Endothelial cell of umbilical vein (primary cell): ENCODE results near the gene CLSTN2. TPM values are rescaled to one million over a fixed set of nuclear protein-coding genes. Genes with fewer than 3 reads are reported as not detected.

Source experiments
- BruUV-seq: library from RNA; stranded (reverse); fragments of 400-500 nt; replicated peaks from 2 replicates; lab custom pipeline; 2021; lab: Mats Ljungman, UMichigan
- CTCF ChIA-PET: fragments of 300-600, 350-600 bp; sonication (Branson Sonifier 250); formaldehyde crosslinking; loops from one replicate; lab custom pipeline; 2021; ENCODE audit warnings: antibody characterized with exemption, inconsistent platforms; lab: Charles Lee
- POLR2A ChIA-PET: fragments of 300-600, 350-600 bp; sonication (Branson Sonifier 250); formaldehyde crosslinking; loops from one replicate; lab custom pipeline; 2021; ENCODE audit warnings: antibody characterized with exemption, inconsistent platforms; lab: Charles Lee
- DNase-seq: peaks from one replicate; pipeline ENCODE4 v3.0.0-alpha.2; 2011; ENCODE audit warnings: low read depth, low spot score
- FAIRE-seq: peaks from 2 replicates; lab custom pipeline; 2011; peaks lifted over from hg19 to GRCh38; lab: Jason Lieb, UNC
- H2AFZ ChIP-seq: 2 replicates; pipeline ENCODE4 v1.6.0; 2012; ENCODE audit warnings: low read depth, low read length, control low read depth, inconsistent platforms
- H3K27ac ChIP-seq: 2 replicates; pipeline ENCODE4 v1.5.1; 2011; ENCODE audit warnings: low read depth, mild to moderate bottlenecking, control low read depth, low read length, moderate library complexity; ENCODE audit not compliant: insufficient read depth
- H3K27me3 ChIP-seq, 2 experiments: 2 replicates each; pipeline versions ENCODE4 v1.6.0 to v1.6.1; 2011; ENCODE audit warnings: low read length in 2 of 2, mixed read lengths in 1 of 2; ENCODE audit not compliant: control insufficient read depth in 2 of 2, insufficient read depth in 2 of 2
- H3K36me3 ChIP-seq, 2 experiments: 2 replicates in 1 of 2; 3 replicates in 1 of 2; pipeline ENCODE4 v1.5.1; 2011; ENCODE audit warnings: low read length in 2 of 2, mild to moderate bottlenecking in 1 of 2, moderate library complexity in 1 of 2; ENCODE audit not compliant: control insufficient read depth in 2 of 2, insufficient read depth in 2 of 2; ENCODE audit errors: extremely low read depth in 1 of 2
- H3K4me1 ChIP-seq: 3 replicates; pipeline ENCODE4 v1.5.1; 2011; ENCODE audit warnings: mild to moderate bottlenecking, low read length; ENCODE audit not compliant: control insufficient read depth, insufficient read depth; ENCODE audit errors: extremely low read depth
- H3K4me2 ChIP-seq: 2 replicates; pipeline ENCODE4 v1.6.1; 2011; ENCODE audit warnings: low read length, control low read depth, mixed read lengths; ENCODE audit not compliant: insufficient read depth
- H3K4me3 ChIP-seq, 3 experiments: fragments of 200-600 bp in 1 of 3; sonication (generic), shearing (Covaris generic) in 1 of 3; replicated peaks in 1 of 3; 2 replicates each; pipeline ENCODE4 v1.5.1; 2011 to 2016; ENCODE audit warnings: control low read depth in 3 of 3, low read length in 3 of 3, mild to moderate bottlenecking in 2 of 3, inconsistent platforms in 1 of 3, low read depth in 1 of 3, moderate library complexity in 1 of 3; ENCODE audit not compliant: insufficient read depth in 1 of 3
- H3K79me2 ChIP-seq: 2 replicates; pipeline ENCODE4 v1.6.0; 2012; ENCODE audit warnings: low read length, inconsistent platforms; ENCODE audit not compliant: control insufficient read depth, insufficient read depth
- H3K9ac ChIP-seq: replicated peaks from 2 replicates; pipeline ENCODE3; 2011; ENCODE audit warnings: low read length, control low read depth; ENCODE audit not compliant: insufficient read depth; ENCODE audit errors: extremely low read depth
- H3K9me1 ChIP-seq: replicated peaks from 3 replicates; pipeline ENCODE4 v1.6.0; 2011; ENCODE audit warnings: mild to moderate bottlenecking, low read length; ENCODE audit not compliant: control insufficient read depth, insufficient read depth; ENCODE audit errors: extremely low read depth
- H3K9me3 ChIP-seq: replicated peaks from 2 replicates; pipeline ENCODE4 v1.5.1; 2012; ENCODE audit warnings: low read length, inconsistent platforms; ENCODE audit not compliant: control insufficient read depth, insufficient read depth
- H4K20me1 ChIP-seq: replicated peaks from 2 replicates; pipeline ENCODE3; 2011; ENCODE audit warnings: mild to moderate bottlenecking, low read length; ENCODE audit not compliant: control insufficient read depth, insufficient read depth; ENCODE audit errors: extremely low read depth
- EZH2 ChIP-seq: IDR thresholded peaks from 2 replicates; pipeline ENCODE4 v1.6.1; 2012; ENCODE audit warnings: borderline replicate concordance, low read depth, mild to moderate bottlenecking, moderate library complexity, low read length, inconsistent platforms; ENCODE audit not compliant: severe bottlenecking
- FOS ChIP-seq: IDR thresholded peaks from 2 replicates; pipeline ENCODE4 v1.6.1; 2011; ENCODE audit warnings: mild to moderate bottlenecking, low read length, moderate library complexity, borderline replicate concordance; ENCODE audit not compliant: insufficient read depth
- GATA2 ChIP-seq: IDR thresholded peaks from 2 replicates; pipeline ENCODE4 v1.7.0; 2011; ENCODE audit warnings: low read depth, mild to moderate bottlenecking, moderate library complexity, mixed read lengths, low read length; ENCODE audit not compliant: insufficient read length, insufficient read depth
- JUN ChIP-seq: IDR thresholded peaks from 2 replicates; pipeline ENCODE4 v1.6.1; 2011; ENCODE audit warnings: borderline replicate concordance, low read depth; ENCODE audit not compliant: insufficient read length, insufficient read depth
- MYC ChIP-seq: IDR thresholded peaks from one replicate; pipeline ENCODE4 v1.6.1; 2011; ENCODE audit warnings: mild to moderate bottlenecking, low read depth, low read length
- POLR2A ChIP-seq: IDR thresholded peaks from 2 replicates; pipeline ENCODE4 v1.6.1; 2012; ENCODE audit warnings: low read depth, mild to moderate bottlenecking, control low read depth, low read length
- POLR2AphosphoS5 ChIP-seq: IDR thresholded peaks from 2 replicates; pipeline ENCODE4 v1.6.1; 2012; ENCODE audit warnings: low read depth, mild to moderate bottlenecking, control low read depth, low read length, moderate library complexity; ENCODE audit not compliant: insufficient read depth
- dilution Hi-C: fragments of 300-500 bp; cut with MboI; formaldehyde crosslinking; loops from one replicate; pipeline ENCODE4 v1.15.0; 2019; ENCODE audit warnings: low sequenced_read_pairs; ENCODE audit not compliant: extremely low pct_ligation_motif_present
- intact Hi-C: fragments of 100-400 bp; cut with micrococcal nuclease; formaldehyde crosslinking; loops from one replicate; pipeline ENCODE4 v1.10.0; 2022
- polyA plus RNA-seq, 4 experiments: library from polyadenylated mRNA; depleted of rRNA in 3 of 4; stranded (reverse) in 3 of 4; unstranded in 1 of 4; fragments of >200 nt; gene quantifications; 2 replicates each; pipeline versions ENCODE4 v1.2.1 to v1.2.3, GENCODE V29; 2011 to 2012; ENCODE audit warnings: missing spikeins in 1 of 4
- total RNA-seq: library from RNA; stranded (reverse); gene quantifications from 2 replicates; pipeline ENCODE4 v1.2.3, GENCODE V29; 2021
- TF ChIP-seq, protein P1 (sequence below), 2 donors: IDR thresholded peaks; 1 replicate in 1 of 2; 2 replicates in 1 of 2; pipeline ENCODE4 v1.5.1; 2011; ENCODE audit warnings: low read length in 2 of 2, mild to moderate bottlenecking in 2 of 2, moderate library complexity in 2 of 2, control low read depth in 1 of 2, inconsistent platforms in 1 of 2, low read depth in 1 of 2; ENCODE audit not compliant: insufficient read depth in 1 of 2; ENCODE audit errors: extremely low read depth in 1 of 2
- TF ChIP-seq, protein P2 (sequence below): IDR thresholded peaks from 2 replicates; pipeline ENCODE4 v1.6.1; 2011; ENCODE audit not compliant: insufficient read depth, insufficient read length

Gene CLSTN2
- total and polyA plus RNA-seq, 2 donors (not counting 3 experiments of a cell fraction or from before 2014, with no cell fraction given), result 0.26 to 0.38 TPM

DNA sequence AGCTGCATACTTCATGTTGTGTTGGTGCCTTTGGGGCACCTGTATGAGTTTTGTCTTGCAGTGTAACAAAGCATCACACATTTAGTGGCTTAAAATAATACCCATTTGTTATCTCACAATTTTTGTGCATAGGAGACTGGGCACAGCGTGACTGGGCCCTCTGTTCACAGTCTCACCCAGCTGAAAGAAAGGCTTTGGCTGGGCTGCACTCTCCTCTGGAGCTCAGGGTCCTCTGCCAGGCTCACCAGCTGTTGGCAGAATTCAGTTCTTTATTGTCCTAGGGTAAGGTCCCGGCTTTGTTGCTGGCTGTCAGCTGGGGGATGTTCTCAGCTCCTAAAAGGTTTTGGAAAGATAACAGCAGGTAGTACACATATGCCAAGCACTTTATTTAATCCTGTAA is 263.3 kb downstream of the CLSTN2 start:
- no peaks in the 10 kb centered on the region for H3K9me1 ChIP-seq
- BruUV-seq, result no TSS peak
- DNase-seq (no peak), FAIRE-seq (no peak)
- H3K36me3 ChIP-seq, result no peaks in the 10 kb centered on the region
- TF ChIP-seq, protein P1, sequence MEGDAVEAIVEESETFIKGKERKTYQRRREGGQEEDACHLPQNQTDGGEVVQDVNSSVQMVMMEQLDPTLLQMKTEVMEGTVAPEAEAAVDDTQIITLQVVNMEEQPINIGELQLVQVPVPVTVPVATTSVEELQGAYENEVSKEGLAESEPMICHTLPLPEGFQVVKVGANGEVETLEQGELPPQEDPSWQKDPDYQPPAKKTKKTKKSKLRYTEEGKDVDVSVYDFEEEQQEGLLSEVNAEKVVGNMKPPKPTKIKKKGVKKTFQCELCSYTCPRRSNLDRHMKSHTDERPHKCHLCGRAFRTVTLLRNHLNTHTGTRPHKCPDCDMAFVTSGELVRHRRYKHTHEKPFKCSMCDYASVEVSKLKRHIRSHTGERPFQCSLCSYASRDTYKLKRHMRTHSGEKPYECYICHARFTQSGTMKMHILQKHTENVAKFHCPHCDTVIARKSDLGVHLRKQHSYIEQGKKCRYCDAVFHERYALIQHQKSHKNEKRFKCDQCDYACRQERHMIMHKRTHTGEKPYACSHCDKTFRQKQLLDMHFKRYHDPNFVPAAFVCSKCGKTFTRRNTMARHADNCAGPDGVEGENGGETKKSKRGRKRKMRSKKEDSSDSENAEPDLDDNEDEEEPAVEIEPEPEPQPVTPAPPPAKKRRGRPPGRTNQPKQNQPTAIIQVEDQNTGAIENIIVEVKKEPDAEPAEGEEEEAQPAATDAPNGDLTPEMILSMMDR (IDR thresholded peaks at IDR 0.05; ENCODE audit: extremely low read depth in 1 of 2, insufficient read depth in 1 of 2, low read depth in 1 of 2, low read length in 2 of 2), result no peak
- TF ChIP-seq, protein P2, sequence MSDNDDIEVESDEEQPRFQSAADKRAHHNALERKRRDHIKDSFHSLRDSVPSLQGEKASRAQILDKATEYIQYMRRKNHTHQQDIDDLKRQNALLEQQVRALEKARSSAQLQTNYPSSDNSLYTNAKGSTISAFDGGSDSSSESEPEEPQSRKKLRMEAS, result no peak
- no peak for TF ChIP-seq FOS
- no peak for TF ChIP-seq GATA2
- TF ChIP-seq JUN, result no peak
- H3K9me3 ChIP-seq, result no peaks in the 10 kb centered on the region
- no peaks in the 10 kb centered on the region for H3K4me1 ChIP-seq
- H3K4me3 ChIP-seq, result no peak overlapping the region
- H3K27ac ChIP-seq, result no peak overlapping the region
- no peak overlapping the region for H3K4me2 ChIP-seq
- dilution Hi-C loops (no loop called here), intact Hi-C loops (no loop called here)
- H3K79me2 ChIP-seq, result no peaks in the 10 kb centered on the region
- H2AFZ ChIP-seq, result no peak overlapping the region
- POLR2A ChIA-PET, result no interaction called here
- H3K27me3 ChIP-seq, result no peaks in the 10 kb centered on the region
- CTCF ChIA-PET, result no interaction called here
- H3K9ac ChIP-seq, result no peak overlapping the region
- no peaks in the 10 kb centered on the region for H4K20me1 ChIP-seq

DNA sequence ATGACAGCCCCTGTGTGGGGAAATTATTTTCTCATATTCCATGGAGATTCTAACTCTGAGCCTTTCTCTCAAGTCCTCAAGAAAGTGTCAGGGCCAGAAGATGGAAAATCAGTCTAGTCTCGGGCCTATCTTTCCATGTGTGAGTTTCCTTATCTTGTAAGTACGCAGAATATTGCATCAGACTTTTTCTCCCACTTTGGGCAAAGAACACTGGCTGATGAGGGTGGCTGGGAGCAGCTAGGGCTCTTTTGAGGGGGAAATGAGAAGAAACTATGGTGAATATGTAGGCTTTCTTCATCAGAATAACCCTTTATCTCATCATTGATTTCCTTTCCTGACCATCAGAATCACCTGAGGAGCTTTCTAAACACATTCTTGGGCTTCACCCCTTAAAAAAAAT is 264.0 kb downstream of the CLSTN2 start:
- intact Hi-C loops (no loop called here), dilution Hi-C loops (no loop called here)
- Histone ChIP-seq H3K9ac (no peak overlapping the region), H3K36me3 (no peaks in the 10 kb centered on the region), H3K27ac (no peak overlapping the region), H3K27me3 (no peaks in the 10 kb centered on the region), H3K4me2 (no peak overlapping the region), H3K9me3 (no peaks in the 10 kb centered on the region), H3K4me3 (no peak overlapping the region), H3K9me1 (no peaks in the 10 kb centered on the region), H4K20me1 (no peaks in the 10 kb centered on the region), H3K4me1 (no peaks in the 10 kb centered on the region), H2AFZ (no peak overlapping the region), H3K79me2 (no peaks in the 10 kb centered on the region)
- DNase-seq (no peak), FAIRE-seq (no peak)
- ChIA-PET POLR2A (no interaction called here), CTCF (no interaction called here)
- TF ChIP-seq MYC (no peak), FOS (no peak), JUN (no peak), POLR2A (no peak), GATA2 (no peak), POLR2AphosphoS5 (no peak), EZH2 (no peak)
- TF ChIP-seq, protein P2, result no peak
- TF ChIP-seq, protein P1 (IDR thresholded peaks at IDR 0.05; ENCODE audit: extremely low read depth in 1 of 2, insufficient read depth in 1 of 2, low read depth in 1 of 2, low read length in 2 of 2), result no peak
- no TSS peak for BruUV-seq
